Activated CD4-positive, alpha-beta T cell treated with anti-CD3 and anti-CD28 coated beads, Interleukin-10, Interleukin-2, amounts not matched to agents 100 ng/mL and 50 ng/mL, durations not matched to agents 16 hours and 8 hours (primary cell): ENCODE data around the gene DCUN1D4.

Experiments
- DNase-seq: peaks from one replicate; pipeline ENCODE4 v3.0.0-alpha.2; 2020

The DCUN1D4 gene

DNA sequence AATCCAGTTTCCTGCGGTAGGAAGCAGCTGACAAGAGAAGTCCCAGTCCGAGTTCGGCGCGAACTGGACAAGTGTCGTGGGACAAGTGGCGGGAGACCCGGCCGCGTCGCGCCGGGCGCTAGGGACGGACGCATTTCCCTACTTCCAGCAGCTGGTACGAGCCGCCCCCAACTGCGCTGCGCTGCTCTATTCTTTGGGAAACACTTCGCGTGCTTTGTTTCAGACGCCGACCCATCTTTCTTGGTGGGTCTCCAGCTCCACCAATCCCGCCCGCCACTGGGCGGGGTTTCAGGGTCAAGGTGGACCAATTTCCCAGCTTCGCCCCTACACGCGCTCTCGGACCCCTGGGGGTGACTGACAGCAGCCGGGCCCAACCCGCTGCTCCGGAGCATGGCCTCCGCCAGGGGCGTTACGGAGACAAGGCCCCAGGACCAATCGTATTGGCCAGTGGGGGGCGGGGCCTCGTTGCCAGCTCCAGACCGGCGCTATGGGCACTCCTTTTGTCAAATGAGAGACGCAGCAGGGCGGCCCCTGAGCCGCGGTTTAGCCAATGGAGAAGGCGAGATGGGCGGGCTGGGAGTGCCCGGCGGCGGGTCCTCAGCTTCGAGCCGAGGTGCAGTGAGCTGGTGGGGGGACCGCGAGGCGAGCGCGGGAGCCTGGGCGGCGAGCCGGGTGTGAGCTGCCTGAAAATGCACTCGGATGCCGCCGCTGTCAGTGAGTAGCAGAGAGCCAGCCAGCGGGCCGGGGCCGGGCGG is at the start of gene DCUN1D4:
TSS of gene DCUN1D4 (plus strand) at position 600 of the 755 bp plus-strand sequence. CDS start at position 690, 90 bp downstream.
- peak; percentile 100 for DNase-seq

DNA sequence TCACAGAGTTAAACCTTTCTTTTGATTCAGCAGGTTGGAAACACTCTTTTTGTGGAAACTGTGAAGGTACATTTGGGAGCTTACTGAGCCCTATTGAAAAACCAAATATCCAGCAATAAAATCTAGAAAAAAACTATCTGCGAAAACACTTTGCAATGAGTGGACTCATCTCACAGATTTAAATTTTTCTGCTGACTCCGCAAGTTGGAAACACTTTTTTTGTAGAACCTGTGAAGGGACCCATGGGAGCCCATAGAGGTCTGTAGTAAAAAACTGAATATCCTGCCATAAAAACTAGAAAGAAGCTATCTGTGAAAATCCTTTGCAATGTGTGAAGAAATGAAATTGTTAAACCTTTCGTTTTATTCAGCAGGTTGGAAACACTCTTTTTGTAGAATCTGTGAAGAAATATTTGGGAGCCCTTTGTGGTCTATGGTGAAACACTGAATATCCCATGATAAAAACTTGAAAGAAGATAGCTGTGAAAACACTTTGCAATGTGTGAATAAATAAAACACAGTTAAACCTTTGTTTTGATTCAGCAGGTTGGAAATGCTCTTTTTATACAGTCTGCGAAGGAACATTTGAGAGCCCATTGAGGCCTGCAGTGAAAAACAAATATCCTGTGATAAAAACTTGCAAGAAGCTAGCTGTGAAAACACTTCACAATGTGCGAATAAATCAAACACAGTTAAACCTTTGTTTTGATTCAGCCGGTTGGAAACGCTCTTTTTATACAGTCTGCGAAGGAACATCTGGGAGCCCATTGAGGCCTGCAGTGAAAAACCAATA is 22.3 kb upstream of the DCUN1D4 start:
- no peak for DNase-seq

DNA sequence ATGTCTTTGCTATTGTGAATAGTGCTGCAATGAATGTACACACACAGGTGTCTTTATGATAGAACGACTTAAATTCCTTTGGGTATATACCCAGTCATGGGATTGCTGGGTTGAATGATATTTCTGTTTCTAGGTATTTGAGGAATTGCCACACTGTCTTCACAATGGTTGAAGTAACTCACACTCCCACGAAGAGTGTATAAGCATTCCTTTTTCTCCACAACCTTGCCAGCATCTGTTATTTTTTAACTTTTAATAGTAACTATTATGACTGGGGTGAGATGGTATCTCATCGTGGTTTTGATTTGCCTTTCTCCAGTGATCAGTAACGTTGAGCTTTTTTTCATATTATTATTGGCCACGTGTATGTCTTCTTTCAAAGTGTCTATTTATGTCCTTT is 17.6 kb upstream of the DCUN1D4 start:
- no peak for DNase-seq

DNA sequence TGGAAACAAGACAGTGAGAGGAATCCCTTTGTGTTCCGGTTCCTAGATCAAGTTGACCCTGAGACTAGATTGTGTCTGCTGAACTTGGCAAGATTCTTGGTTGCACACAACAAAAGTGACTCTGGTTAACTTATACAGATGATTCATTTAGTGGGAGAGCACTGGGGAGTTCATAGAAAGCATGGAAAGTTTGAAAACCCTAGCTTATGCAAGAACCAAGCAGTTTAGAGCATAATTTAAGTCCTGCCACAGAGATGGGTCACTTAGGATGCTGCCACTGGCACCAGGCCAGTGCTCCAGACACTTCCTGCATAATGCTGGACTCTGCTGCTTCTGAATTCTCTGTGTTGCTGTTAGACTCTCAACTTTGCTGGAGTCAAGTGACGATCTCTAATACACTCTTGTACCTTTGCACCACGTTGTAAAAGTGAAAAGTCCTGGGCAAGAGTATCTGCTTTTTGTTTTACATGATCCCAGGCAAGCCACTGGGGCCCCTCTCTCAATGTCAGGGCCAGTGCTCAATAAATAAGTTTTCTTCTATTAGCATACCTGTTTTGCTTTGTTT is 12.7 kb upstream of the DCUN1D4 start:
- DNase-seq = no peak

DNA sequence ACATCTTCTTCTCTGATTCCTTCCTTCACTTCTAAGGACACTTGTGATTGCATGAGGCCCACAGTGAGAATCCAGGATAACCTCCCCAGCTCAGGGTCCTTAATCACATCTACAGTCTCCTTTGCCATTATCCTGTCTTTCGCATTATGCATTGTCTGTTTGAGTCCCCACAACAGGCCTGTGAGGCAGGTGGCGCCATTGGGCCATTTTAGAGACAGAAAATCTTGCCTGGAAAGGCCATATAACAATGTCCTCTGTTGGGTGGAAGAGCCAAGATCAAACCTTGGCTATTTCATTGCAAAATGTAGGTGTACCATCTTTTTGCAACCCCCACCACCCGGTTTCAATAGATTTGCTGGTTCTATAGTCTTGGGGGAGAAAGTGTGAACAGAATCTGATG is 11.8 kb upstream of the DCUN1D4 start:
- peak; percentile 58 for DNase-seq

DNA sequence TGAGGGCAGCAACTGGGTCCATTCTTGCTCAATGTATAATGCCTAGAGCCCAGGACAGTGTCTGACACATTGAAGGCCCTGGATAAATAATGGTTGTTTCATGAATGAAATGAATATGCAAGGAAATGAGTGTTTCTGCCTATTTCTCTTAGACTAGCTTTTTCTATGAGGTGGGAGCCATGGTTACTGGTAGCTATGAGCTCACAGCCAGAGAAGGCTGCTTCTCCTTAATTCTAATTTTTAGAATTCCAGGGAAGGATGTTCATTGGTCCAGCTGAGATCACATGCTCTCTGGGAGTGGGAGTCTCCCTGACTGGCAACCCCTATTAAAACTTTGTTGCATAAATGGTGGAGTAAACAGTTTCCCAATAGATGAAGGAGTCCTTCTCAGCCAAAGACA is 9.7 kb upstream of the DCUN1D4 start:
- DNase-seq = no peak

DNA sequence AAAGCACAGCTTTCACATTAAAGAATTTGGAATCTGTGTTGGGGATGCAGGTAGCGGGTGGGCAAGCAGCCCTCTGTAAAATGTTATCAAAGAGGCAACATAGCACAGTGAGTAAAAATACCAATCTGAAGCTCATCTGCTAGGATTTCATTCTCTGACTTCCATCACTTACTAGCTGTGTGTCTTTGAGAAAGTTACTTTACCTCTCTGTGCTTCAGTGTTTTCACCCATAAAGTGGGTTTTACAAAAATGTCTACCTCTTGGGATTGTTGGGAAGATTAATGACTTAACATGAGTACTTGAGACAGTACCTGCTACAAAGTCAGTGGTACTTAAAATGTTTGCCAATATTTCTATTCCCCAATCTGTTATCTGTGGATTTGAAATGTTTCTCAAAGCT is 7.9 kb upstream of the DCUN1D4 start:
- DNase-seq = no peak

DNA sequence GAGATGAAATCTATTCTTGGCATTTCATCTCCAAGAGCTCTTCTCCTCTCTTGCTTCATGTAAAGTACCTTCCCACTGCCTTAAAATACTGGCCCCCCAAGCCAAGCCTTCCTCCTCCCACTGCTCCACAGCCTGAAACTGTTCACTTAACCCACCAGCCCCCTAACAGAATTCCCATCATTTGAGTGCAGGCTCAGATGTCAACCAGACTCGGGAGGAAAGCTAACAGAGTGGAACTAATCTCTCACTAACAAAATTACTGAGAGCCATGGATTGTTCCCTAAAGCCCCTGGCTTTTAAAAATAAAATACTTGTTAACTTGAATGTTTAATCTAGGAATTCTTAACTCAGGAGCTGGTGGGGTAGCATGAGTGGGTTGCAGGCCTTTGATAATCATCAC is 7.1 kb upstream of the DCUN1D4 start:
- DNase-seq = no peak

DNA sequence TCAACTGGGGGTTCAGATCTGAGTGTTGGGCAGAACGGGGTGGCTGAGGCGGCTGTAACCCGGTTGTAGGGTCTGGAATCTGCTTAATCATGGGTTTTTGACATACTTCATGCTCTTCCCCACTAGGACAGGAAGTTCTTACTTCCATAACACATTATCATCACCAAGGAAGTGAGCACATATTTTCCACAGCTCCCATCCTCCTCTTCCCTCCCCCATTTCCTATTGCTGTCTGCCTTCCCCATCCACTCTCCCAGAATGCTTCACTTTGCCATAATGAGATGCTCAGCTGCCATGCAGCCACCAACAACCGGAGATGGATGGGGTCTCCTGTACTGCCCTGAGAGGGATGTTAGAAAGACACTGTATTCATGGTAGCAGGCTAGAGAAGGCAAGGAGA is 6.4 kb upstream of the DCUN1D4 start:
- DNase-seq = no peak

DNA sequence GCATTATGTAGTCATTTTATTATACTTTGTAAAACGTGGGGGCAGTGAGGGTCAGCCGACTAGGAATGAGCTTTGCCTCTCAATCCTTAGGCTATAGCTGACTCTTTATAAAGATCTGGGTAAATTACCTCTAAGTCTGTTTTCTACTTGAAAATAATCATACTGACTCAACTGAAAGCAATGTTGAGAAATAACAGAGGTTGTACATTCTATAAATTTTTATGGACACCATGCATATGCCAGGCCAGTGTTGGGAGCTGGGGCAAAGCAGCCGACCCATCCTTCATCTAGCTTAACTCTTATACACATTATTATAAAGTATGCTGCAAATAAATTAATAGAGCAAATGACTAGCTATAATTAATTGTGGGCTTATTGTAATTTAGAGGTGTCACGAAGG is 2.2 kb upstream of the DCUN1D4 start:
- no peak for DNase-seq

DNA sequence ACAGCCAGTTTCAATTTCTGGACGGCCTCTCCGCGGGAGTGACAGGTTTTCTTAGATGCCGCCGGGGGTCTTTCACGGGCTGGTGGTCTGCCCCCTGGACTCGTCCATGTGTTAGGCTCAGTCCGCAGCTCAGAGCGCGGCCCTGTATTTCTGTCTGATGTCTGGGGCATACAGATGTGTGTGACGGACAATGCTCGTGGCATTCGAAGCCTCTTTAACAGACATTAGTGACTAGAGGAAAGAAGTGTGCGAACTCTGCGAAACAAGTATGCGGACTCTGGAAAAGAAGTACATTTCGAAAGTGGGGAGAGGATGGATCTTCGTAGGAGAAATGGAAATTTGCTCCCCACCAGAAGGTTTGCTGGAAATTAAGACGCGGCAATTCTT is 793 bp upstream of the DCUN1D4 start:
- no peak for DNase-seq

DNA sequence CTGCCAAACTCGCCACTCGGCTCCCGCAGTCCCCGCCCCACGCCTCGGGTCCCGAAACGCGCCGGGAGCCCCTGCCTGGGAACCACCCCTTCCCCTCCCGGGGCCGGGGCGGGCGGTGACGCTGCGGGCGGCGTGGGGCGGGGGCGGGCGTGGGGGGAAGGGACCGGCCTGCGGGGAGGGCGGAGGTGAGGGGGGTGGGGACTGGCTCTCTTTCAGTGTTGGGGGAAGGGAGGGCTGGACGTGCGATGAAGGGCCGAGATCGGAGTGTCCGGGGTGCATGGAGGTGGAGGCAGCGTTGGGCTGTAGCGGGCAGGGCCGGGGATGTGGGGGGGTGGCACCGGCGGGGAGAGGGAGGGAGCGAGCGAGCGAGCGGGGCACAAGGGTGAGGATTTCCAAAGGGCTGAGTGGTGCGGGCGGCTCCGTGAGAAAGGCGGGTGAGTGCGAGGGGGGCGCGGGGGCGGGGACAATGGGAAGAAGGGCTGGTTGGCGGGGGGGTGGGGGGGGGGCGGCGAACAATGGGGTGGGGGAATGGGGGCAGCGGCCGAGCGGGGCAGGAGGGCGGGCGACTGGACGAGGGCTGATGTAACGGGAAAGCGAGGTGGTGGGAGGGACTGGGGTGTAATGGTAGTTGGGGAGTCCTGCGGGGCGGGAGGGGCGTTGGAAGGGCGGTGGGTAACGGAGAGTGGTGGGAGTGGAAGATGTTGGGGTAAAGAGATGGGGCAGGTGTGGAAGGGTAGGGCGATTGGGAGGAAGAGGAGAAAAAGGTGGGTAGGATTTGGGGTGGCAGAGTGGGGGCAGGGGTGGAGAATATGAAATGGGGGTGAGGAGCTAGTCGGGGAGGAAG is 578 bp downstream of the DCUN1D4 start:
- DNase-seq = no peak

DNA sequence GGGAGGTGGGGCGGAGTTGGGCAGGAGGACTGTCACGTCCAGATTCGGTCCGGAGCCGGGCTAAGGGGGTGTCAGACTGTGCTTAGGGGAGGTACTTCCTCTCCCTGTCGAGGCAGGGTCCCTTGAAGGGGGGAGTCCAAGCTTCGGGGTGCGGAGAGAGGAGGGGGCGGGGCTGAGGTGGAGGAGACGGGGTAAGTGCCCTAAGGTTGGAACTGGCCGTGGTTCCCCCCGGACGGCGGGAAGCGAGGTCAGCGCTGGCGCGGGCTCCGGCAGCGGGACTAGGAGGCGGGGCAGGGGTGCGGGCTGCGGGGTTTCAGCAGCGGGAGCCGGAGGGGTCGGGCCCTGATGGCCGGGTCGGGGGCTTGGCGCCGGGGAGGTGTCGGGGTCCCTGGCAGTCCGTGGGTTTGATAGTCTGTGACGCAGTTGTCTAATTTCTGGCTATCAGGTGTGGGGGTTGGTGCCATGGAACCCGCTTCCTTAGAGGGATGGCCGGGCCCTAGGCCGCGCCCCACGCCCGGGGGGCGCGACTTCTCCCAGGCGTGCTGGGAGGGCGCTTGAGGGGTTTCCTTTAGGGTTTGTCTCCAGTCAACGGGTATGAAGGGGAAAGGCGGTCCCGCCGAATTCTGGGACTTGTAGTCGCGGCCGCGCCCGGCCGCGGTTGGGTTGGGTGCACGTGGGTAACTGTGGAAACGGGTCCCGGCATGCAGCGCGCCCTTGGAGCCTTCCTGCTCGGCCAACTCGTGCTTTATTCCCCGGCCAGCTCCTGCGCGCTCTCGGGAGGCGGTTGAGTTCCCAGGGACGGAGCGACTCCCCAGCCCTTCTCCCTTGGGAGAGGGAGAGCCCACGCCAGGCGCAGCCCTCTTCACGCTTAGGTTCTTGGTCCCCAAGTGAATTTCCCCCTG is 1.5 kb downstream of the DCUN1D4 start:
- DNase-seq = peak; percentile 94

DNA sequence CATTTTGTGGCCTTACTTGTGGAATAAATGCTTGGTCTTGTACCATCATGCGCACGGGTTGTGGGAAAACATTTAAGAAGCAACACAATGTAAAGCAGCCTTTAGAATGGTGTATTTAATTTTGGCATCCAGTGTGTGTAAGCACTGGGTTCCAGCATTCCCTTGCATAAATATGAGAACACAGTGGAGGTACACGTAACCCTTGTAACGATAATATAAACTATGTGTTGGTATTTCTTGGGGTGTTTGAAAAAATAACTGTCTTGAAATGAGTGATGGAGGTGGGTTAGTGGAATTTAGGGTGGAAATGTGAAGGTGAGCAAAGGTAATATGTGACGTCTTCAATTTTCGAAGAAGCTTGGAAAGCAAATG is 2.1 kb downstream of the DCUN1D4 start:
- no peak for DNase-seq

DNA sequence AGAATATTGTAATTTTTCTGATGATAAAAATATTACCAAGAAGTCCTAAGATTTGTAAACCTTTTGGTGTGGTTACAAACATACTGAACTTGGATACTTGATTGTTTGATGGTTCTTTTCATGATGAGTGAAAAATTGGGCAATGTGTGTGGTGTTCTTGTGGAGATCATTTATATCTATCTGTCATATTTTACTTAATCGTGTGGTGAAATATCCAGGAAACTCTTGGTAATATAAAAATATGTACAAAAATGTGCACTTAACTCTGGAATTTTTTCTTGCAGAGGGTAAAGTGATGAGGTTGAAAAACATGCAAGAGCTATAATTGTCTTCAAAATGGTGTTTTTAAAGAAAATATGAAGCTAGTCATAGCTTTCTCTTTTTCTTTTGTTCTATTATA is 2.8 kb downstream of the DCUN1D4 start:
- no peak for DNase-seq

DNA sequence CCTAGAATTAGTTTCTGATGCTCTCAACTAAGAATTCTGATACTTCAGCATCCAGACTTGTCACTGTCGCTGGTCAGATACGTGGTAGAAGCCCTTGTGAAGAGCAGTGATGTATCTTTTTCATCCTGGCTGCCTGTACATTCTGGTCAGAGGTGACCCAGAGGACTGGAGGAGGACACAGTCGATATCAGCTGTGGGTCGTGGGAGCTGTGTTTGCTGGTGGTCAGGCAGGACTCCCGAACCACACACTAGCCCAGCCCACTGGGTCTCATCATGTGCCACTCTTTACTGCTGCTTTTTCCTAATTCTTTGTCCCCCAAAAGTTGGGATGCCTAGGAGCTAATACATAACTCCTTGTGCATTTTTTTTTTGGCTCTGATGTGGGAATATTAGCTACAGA is 6.5 kb downstream of the DCUN1D4 start:
- DNase-seq = no peak

DNA sequence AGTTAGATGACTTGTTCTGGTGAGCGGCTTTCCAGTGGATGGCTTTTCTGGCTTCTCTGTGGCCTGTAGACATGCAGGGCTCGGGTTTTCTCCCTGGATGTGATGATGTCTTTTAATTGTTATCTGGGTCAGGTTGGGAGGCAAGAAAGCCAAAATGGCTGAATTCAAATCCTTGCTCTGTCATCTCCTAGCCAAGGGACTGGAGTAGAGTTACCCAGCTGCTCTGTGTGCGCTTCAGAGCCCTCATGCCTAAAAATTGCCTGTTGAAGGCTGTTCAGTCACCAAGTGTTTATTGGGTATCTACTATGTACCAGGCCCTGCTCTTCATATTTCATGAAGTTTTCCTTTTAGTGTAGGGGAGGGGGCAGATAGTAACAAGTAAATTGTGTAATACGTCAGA is 7.3 kb downstream of the DCUN1D4 start:
- no peak for DNase-seq

DNA sequence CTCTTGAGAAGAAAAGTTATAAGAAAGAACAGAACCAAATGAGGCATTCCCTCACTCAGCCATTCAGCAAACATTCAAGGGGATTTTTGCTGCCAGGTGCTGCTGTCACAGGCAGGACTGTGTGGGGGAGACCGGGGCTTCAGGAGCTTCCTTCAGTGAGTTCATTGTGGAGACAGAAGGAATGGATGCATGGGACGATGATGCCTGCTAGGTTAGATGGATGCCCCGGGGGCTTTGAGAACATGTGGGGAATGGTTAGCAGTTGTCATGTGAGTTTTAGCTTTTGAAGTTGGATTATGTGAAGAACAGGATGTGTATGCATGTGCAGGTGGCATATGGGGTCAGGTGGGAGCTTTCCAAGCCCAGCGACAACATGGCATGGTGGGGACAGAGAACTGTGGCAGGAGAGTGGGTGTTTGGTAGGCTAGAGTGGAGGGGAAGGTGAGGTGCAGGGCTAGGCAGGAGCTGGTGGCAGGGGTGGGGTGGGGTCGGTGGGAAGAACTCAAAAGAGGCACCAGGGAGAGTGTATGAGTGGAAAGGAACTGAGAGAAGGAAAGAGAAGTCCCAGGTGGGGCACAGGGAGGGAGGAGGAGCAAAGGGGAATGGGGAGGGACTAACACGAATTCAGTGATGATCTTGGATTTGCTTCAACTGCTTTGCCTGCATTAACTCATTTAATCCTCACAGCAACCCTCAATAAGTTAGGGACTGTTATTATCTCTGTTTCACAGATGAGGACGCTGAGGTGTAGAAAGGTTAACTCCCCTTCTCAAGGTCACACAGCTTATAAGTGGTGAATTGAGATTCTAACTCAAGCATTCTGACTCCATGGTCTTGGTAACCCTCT is 8.4 kb downstream of the DCUN1D4 start:
- no peak for DNase-seq

DNA sequence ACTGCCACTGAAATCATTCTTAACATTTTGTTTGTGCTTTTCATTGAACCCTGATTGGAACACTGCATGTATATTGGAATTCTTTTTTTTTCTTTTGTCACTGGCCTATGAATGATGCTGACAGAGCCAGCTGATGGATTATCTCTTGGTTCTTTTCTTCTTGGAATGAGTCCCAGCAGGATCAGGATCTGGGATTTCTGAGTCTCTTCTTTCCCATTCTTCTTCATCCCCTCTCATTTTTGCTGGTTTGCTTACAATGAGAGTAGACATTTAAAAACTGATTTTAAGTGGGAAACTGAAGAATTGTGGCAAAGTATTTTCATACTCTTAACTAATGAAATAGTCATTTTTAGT is 9.0 kb downstream of the DCUN1D4 start:
- DNase-seq = no peak

DNA sequence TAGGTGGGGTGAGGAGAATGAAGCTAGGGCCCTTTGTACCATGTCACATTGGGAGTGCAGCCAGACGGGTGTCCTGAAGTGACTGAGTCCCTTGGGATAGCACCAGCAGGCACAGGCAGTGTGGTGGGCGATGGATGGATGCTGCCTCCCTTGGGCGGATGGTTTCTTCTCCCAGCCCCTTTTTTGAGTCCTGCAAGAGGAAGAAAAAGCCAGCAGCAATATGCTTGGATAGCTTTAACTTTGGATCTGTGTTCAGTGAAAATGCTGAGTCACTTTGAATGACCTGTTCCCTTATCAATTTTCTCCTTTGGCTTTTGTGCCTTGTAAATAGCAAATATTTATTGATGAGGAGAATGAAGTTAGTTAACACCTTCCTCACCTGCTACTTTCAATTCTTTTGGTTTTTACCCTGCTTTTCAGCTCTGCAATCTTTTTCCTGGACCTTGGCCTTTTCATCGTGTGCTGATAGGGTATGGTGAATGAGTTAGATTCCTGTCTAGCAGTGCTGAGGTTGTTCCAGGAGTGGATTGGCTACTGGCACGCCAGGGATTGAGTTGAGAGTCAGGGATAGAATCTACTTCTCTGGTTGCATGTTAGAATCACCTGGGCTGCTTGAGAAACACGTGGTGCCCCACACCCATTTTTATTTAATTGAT is 10.2 kb downstream of the DCUN1D4 start:
- no peak for DNase-seq

DNA sequence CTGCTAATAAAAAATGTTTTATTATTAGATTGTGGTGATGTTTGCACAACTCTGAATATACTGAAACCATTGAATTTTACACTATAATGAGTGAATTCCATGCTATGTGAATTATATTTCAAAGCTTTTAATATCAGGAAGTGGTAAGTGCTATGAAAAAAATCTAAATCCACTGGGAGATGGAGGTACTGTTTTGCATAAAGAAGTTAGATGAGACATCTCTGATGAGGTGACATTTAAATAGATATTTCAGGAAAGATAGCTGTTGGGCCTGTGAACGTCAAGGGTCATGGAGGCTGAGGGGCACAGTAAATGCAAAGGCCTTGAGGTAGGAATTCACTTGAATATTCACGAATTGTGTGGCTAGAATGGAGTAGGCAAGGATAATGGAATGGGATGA is 12.3 kb downstream of the DCUN1D4 start:
- no peak for DNase-seq
